Stimulated activated naive CD8-positive, alpha-beta T cell treated with anti-CD3 and anti-CD28 coated beads, Interleukin-15, Interleukin-2, amounts not matched to agents 100 U/mL and 50 U/mL, for 24 hours (primary cell): ENCODE measurements around the gene OAS3.
"Not testable (repeated sequence)": the region's sequence is repeated elsewhere in the genome, so short reads cannot be mapped to it uniquely, and the experiment has no call there.

Experiments
- ATAC-seq: fragments of 150-1000 bp; cut with Tn5 transposase; one replicate; pipeline ENCODE4 v1.10.0; 2021
- DNase-seq: peaks from one replicate; pipeline ENCODE4 v3.0.0; 2021

OAS3 gene

DNA sequence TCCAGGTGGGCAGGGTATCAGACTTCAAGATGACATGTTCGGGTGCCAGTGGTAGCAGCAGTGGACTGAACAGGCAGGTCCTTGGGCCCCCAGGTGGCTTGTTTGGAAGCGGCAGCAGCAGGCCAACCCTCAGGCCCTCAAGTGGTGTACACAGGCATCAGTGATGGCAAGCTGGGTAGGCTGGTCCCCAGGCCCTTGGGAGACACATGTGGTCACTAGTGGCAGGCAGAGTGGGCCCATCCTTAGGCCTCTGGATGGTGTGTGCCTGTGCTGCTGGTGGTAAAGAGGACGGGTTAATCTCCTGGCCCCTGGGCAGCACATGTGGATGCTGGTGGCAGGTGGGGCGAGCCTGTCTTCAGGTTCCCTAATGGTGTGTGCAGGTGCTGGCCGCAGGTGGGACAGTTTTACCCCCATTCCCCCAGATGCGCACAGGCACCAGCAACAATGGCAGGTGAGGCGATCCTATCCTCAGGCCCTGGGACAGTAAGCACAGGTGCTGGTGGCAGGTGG lies 48.1 kb downstream of the OAS3 start:
- no peak for DNase-seq
- no peak for ATAC-seq

DNA sequence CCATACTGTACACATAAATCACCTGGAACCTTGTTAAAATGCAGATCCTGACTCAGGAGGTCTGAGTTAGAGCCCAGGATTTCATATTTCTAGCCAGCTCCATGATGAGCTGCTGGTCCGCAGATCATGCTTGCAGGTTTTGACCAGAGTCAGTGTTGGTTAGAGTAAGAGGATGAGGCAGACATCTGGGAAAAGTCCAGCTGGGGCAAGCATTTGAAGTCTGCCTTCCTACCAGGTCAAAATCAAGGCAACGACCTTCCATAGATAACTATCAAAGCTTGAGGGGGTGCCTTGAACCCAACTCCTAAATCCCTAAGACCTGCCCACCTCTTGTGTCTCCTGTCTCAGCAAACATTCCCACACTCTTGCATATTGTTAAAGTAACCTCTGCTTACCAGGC lies 49.3 kb downstream of the OAS3 start:
- no peak for ATAC-seq
- DNase-seq, result no peak

DNA sequence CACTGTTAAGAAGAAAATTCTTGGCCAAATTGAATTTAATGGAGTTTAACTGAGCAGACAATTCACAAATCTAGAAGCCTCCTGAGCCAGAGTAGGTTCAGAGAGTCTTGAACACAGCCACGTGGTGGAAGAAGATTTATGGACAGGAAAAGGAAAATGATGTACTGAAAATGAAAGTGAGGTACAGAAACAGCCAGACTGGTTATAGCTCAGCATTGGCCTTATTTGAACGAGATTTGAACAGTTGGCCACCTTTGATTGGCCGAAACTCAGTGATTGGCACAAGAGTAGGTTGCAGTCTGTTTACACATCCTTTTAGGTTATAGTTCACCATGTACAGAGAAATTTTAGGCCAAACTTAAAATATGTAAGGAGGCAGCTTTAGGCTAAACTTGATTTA lies 50.0 kb downstream of the OAS3 start:
- DNase-seq (no peak), ATAC-seq (peak; percentile 55)

DNA sequence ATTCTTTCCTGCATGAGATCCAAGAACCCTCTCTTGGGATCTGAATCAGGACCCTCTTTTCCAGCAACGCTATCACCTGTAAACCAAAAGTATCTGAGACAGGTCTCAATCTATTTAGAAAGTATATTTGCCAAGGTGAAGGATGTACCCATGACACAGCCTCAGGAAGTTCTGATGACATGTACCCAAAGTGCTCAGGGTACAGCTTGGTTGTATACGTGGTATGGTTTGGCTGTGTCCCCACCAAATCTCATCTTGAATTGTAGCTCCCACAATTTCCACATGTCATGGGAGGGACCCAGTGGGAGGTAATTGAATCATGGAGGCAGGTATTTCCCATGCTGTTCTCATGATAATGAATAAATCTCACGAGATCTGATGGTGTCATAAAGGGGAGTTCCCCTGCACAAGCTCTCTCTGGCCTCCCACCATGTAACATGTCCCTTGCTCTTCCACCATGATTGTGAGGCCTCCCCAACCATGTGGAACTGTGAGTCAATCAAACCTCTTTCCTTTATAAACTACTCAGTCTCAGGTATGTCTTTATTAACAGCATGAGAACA lies 50.6 kb downstream of the OAS3 start:
- peak; percentile 38 for ATAC-seq
- not testable (repeated sequence) for DNase-seq

DNA sequence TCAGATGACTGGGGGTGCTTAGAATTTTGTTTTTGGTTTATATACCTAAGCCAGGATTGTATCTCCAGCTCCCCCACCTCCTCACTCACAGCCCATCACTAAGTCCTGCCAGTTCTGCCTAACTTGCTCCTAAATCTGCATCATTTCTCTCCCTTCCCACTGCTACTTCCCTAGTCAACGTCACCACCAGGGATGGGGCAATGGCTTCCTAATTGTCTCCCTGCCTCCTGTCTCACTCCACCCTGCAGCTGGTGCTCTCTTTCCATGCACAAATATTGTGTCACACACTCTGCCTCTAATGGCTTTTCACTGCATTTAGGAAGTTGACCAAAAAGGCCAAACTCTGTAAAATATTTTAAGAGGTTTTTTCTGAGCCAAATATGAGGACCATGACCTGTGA lies 51.5 kb downstream of the OAS3 start:
- DNase-seq (no peak), ATAC-seq (no peak)

DNA sequence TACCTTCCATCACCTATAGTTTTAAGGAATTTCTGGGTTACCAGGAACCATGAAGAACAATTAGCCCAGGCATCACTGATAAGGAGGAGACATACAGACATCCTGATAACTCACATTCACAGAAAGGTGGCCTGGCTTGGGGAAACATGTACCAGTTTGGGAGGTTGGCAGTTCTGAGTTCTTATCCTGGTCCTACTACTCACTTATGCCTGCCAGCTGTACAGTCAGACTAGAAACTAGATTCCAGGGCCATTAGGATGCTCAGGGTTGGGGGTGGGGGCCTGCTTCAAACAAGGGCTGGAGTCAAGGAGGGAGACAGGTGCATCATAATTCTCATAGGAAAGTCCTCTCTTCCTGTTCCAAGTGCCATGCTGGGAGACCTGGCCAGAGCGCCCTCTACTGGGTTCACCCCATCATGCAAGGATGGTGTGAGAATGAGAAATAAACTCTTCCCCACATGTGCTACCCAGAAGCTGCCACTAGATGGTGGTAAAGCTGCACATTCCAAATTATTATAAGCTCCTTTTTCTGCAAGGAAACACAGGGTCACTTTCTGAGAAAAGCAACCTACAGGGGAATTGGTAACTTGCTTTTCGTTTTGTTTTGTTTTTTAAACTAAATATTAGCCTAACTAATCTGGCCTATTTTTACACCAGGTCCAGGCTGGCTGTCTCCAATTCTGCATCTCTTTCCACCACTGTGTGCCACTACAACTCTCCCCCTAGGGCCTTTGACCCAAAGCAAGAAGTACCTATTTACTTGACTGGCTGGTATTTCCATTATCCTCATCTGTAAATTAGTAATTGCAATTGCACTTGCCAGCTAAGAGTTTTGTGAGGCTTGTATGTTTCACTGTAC lies 54.5 kb downstream of the OAS3 start:
- peak; percentile 75 for DNase-seq
- peak; percentile 40 for ATAC-seq

DNA sequence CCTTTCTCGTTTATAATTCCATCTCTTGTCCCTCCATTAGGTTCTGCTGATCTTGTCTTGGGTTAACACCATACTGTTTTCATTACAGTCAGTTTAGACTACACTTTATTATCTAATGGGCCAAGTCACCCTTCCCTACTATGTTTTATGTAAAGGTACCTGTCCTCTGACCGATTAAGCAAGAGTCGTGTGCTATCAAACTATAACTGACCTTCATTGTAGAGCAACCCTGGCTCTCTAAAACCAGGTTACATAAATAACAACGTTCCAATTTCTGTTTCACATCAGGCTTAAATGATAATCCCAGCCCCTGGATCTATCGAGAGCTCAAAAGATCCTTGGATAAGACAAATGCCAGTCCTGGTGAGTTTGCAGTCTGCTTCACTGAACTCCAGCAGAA lies 56.7 kb downstream of the OAS3 start:
- ATAC-seq (no peak), DNase-seq (no peak)

DNA sequence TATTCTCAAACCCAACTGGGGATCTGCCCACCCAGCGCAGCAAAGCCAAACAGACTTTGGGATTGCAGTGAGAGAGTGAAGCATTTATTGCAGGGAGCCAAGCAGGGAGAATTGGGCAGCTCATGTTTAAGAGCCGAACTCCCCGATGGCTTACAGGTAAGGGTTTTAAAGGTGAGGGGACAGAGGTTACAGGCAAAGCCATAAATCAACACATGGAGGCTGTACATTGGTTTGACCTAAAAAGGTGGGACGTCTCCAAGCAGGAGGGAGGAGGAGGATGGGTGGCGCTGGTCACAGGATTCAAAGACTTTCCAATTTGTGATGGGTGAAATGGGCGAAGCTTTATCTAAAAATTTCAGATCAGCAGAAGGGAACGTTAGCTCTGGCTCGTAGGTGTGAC lies 58.2 kb downstream of the OAS3 start:
- ATAC-seq, result no peak
- no peak for DNase-seq

DNA sequence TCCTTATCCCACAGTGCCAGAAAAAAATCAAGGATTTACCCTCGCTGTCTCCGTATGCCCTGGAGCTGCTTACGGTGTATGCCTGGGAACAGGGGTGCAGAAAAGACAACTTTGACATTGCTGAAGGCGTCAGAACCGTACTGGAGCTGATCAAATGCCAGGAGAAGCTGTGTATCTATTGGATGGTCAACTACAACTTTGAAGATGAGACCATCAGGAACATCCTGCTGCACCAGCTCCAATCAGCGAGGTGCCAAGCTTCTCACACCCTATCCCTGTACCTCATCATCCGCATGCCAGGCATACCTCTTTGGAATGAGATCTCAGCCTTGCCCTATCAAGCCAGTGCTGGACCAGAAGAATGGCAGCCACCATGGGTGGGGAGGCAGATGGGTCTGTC lies 59.2 kb downstream of the OAS3 start:
- ATAC-seq, result no peak
- no peak for DNase-seq

DNA sequence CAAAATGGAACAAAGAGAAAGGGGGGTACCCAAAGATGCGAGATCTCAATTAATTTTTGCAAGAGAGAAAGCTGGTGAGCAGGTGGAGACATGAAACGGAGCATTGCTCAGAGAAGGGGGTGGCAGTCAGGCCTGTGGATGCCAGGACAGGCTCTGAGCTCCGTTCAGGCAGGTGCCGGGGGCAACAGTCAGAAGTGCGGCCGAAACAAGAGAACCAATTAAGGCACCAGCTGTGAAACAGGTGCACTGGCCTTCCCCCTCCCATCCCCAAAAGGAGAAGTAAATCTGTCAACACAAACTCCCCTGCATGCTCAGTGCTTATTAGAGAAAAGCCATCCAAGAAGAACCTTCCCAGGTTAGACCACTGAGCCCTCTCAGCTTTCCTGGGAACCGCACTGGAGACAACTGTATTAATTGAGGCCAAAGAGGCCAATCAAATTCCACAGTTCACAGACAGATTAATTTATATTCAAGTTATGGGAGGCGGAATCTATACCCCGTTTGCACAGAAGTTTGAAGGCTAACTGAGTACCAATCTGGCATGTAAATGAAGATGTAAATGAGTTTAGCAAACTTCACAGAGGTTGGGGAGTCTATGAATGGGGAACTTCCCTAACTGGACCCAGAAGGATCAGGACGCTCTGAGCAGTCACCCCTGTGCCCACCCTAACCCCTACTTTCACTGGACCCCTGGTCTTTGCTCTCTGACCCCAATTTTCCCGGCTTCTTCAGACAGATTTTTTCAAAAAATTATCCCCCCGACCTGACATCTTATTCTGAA lies 60.9 kb downstream of the OAS3 start:
- DNase-seq (no peak), ATAC-seq (no peak)

DNA sequence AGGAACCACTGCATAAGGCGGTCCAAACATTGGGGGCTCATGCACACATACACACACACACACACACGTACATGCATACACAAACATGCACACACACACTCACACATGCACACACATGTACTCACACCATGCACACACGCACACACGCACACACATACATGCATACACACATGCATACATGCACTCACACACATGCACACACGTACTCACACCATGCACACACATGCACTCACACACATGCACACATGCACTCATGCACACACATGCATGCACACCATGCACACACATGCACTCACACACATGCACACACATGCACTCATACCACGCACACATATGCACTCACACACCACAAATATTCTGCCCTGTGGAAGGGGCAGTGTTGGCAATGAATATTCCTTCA lies 62.2 kb downstream of the OAS3 start:
- DNase-seq (no peak), ATAC-seq (no peak)

DNA sequence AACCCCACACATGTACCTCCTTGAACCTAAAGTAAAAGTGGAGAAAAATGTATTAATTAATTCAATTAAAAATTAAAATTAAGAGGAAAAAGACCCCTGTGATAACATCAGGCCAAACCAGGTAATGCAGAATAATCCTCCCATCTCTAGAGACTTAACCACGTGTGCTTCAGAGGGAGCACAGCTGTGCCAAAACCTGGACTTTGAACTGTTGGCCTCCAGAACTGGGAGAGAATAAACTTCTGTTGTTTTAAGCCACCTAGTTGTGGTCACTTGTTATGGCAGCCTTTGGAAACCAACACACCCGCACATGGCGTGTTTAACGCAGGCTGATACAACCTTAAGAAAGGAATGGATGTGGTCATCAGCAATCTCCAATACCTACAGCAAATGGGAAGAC lies 63.9 kb downstream of the OAS3 start:
- DNase-seq, result no peak
- no peak for ATAC-seq

DNA sequence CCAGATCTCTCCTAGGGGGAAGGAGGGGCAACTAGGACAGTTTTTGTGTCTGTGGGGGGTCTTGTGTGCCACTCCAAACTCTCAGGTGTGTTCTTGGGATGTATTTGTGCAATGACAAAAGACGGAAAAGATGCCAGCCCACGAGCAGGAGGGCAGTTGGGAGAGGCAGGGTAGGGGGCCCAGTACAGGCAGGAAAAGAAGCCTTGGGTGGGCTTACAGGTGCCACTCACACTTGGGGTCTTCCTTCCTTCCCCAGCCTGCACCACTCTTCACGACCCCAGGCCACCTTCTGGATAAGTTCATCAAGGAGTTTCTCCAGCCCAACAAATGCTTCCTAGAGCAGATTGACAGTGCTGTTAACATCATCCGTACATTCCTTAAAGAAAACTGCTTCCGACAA lies 64.4 kb downstream of the OAS3 start:
- no peak for ATAC-seq
- no peak for DNase-seq

DNA sequence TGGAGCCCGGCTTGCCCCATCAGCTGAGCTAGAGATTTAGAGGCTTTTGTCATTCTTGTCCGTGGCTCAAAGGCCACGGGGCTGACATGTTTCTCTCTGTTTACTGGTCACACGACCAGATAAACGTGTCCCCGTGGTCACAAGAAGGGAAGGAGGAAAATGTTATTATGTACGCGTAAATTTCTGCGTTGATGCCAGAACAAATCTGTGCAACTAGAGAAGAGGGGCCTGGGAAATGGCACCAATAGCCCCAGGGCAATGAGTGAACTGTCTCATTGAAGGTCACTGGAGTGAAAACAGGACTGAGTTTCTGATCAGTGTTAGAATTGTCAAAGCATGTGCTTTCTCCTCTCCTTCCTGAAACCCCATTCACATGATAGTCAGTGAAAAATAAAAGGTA lies 65.4 kb downstream of the OAS3 start:
- no peak for ATAC-seq
- DNase-seq, result no peak

DNA sequence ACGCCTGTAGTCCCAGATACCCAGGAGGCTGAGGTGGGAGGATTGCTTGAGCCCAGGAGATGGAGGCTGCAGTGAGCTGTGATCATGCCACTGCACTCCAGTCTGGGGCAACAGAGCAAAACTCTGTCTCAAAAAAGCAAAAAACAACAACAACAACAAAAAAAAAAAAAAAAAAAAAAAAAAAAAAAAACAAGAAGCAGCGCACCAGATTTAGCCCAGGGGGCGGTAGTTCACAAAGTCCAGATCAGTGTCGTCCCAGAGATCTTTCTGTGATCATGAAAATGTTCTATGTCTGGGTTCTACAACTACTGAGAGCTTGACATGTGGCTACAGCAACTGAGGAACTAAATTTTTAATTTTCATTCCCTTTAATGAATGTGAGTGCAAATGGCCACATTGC lies 67.5 kb downstream of the OAS3 start:
- no peak for ATAC-seq
- no peak for DNase-seq

DNA sequence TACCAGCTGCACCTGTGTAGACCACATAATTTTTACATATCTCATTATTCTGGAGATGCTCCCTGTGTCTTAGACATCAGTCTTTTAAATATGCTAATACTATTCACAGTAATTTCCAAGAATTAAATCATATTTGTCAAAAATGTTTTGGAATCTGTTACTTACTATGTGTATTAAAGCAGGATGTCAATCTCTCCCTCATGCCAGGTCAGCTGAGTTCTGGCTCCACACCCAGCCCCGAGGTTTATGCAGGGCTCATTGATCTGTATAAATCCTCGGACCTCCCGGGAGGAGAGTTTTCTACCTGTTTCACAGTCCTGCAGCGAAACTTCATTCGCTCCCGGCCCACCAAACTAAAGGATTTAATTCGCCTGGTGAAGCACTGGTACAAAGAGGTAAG lies 67.9 kb downstream of the OAS3 start:
- no peak for ATAC-seq
- DNase-seq, result no peak

DNA sequence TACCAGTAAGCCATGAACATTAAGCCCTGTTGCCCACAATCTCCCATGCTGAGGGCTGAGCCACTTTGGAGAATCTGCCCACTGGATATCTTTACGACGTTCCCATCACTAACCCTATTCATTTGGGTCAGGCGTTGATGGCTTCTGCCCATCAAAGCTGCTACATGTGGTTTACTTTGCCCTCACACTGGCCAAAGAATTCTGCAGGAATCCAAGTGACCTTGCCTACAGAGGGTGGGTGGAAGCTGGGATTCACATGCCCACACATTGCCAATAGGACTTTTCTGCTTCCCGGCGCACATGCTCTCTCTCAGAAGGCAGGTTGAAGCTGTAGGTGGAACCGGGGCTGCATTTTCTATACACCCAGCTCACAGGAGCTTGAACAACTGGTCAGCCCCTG lies 68.4 kb downstream of the OAS3 start:
- ATAC-seq (no peak), DNase-seq (no peak)

DNA sequence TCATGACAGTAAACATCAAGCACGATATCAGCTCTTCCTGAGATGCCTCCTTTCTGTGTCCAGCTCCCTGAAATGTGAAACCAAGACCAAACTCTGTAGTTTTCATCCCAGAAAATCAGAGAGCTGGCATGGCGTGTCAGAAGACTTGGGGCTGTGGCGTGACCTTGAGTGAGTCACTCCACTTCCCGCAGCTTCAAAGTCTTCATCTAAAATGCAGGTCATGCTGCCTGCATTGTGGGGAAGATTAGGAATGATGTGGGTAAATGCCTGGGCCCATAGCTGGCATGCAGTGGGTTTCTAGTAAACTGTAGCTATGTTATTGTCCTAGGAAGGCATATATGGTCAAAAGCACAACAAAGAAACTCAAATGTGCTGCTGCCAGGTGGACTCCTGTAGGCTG lies 68.9 kb downstream of the OAS3 start:
- ATAC-seq (no peak), DNase-seq (no peak)

DNA sequence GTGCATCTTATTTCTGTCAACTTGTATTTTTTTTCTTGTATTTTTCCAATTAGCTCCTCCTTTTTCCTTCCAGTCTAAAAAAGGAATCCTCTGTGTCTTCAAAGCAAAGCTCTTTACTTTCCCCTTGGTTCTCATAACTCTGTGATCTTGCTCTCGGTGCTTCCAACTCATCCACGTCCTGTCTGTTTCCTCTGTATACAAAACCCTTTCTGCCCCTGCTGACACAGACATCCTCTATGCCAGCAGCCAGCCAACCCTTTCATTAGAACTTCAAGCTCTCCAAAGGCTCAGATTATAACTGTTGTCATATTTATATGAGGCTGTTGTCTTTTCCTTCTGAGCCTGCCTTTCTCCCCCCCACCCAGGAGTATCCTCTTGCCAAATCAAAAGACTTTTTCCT lies 72.4 kb downstream of the OAS3 start:
- DNase-seq, result no peak
- no peak for ATAC-seq

DNA sequence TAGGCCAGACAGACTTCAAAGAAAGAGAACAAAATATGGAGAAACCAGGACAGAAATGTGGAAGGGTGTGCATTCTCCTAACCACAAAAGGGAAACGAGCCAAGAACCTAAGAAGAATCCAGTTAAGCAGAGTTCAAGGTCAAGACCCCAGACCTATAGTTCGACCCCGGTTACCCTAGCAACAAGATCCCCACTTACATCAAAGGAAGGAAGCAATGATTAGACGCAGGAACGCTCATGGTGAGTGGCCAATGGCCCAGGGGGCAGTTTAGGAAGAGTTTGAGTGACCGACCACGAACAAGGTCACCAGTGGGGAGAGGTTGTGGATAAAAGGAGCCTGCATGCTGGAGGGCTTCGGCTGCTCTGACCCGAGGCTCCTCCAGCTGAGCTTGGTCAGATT lies 76.3 kb downstream of the OAS3 start:
- ATAC-seq, result no peak
- no peak for DNase-seq

DNA sequence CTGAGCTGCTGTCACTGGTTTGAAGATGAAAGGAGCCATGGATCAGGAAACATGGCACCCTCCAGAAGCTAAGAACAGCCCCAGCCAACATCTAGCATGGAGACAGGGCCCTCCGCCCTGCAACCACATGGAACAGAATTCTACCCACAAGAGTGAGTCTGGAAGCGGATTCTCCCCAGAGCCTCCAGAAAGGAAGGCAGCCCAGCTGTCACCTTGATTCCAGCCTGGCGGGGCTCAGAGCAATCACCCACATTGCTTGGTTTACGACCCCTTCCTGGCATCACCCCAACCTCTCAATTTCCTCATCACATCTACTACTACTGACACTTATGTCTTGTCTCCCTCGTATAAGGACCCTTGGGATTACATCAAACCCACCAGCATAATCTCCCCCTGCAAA lies 78.5 kb downstream of the OAS3 start:
- DNase-seq (no peak), ATAC-seq (no peak)

DNA sequence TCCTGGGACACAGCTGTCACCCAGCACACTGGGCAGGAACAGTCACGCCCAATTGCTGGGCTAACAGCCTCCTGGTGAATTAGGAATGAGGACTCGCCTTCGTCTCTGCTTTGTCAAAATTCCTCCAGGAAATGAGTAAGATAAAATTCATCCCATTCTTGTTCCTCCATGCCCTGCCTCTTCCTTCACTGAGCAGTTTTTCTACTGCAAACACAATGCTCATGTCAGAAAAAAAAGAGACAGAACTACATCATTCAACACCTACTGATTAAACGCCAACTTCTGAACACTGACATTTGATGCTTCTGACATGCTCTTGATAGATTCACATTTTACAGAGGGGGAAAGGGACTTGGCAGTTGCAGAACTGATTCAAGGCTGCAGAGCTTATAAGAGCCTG lies 80.8 kb downstream of the OAS3 start:
- DNase-seq (no peak), ATAC-seq (no peak)

DNA sequence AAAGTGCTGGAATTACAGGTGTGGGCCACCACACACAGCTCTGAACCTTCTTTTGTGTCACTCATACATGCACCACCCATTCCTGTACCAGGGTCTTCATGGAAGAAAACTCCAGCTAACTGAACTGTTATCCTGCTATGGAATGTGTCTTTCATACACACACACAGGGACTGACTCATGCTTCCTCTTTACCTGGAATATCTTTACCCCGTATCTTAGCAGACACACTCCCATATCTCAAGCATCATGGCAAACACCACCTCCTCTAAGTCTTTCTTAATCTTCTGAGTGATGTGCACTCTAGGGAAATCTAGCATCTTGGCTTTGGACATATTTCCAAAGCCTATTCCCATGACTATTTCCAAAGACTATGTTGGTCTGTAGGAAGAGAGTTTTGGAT lies 83.2 kb downstream of the OAS3 start:
- DNase-seq, result no peak
- ATAC-seq, result no peak
